ENCODE results near the gene DOCK2. TPM values are rescaled to one million over a fixed set of nuclear protein-coding genes. Genes with fewer than 3 reads are reported as not detected.
"Not testable (repeated sequence)": the region's sequence is repeated elsewhere in the genome, so short reads cannot be mapped to it uniquely, and the experiment has no call there.

The DOCK2 gene
- total RNA-seq, 1 experiment from 2014 or later = 4.6 TPM

GRCh38 chr5:169748174-169748573 is 111.1 kb downstream of the DOCK2 start (continued):
- TF ChIP-seq ZBTB43 (CRISPR knock-in tag; IDR thresholded peaks at IDR 0.05) (no peak), ZMAT4 (CRISPR knock-in tag; IDR thresholded peaks at IDR 0.05) (no peak)

GRCh38 chr5:169749295-169749694 is 112.2 kb downstream of the DOCK2 start:
- Mint-ChIP-seq H3K27me3 (ENCODE audit: low read depth) (no peaks in the 10 kb centered on the region), H3K9me3 (no peaks in the 10 kb centered on the region), H3K27ac (no peak overlapping the region), H3K4me1 (peaks cover 27% of the 10 kb centered on the region), H3K4me3 (no peak overlapping the region), H3K36me3 (no peaks in the 10 kb centered on the region)
- ChIA-PET CTCF (no interaction called here), POLR2A (no interaction called here)
- no peak for TF ChIP-seq NR3C1 (CRISPR knock-in tag; conservative IDR thresholded peaks at IDR 0.05; ENCODE audit: low read depth)
- TF ChIP-seq ETV6 (CRISPR knock-in tag; IDR thresholded peaks at IDR 0.05) = no peak
- no peak for TF ChIP-seq FOXK1 (CRISPR knock-in tag; IDR thresholded peaks at IDR 0.05)
- DNase-seq (ENCODE audit: low spot score) (no peak), ATAC-seq (no peak)

GRCh38 chr5:169751490-169751889 is 114.4 kb downstream of the DOCK2 start:
- peaks cover 19% of the 10 kb centered on the region for H3K4me1 Mint-ChIP-seq
- no peak for ATAC-seq
- H3K27ac Mint-ChIP-seq = no peak overlapping the region
- H3K4me3 Mint-ChIP-seq = no peak overlapping the region
- DNase-seq (ENCODE audit: low spot score) = no peak
- no peaks in the 10 kb centered on the region for H3K36me3 Mint-ChIP-seq
- no peaks in the 10 kb centered on the region for H3K9me3 Mint-ChIP-seq
- H3K27me3 Mint-ChIP-seq (ENCODE audit: low read depth) = no peaks in the 10 kb centered on the region
- ChIA-PET POLR2A (interaction anchor here (0.6 kb wide), 1 partner anchor 20 kb away, joined by 3 read pairs; no protein-coding TSS in a partner anchor), CTCF (interaction anchor here (1.2 kb wide), 1 partner anchor 229 kb away, joined by 5 read pairs; the partner anchor contains the start of gene INSYN2B)
- no peak for TF ChIP-seq ZSCAN18 (CRISPR knock-in tag; IDR thresholded peaks at IDR 0.05)

- H3K27ac Mint-ChIP-seq; H3K36me3 Mint-ChIP-seq; H3K27me3 Mint-ChIP-seq (ENCODE audit: low read depth); ATAC-seq; DNase-seq (ENCODE audit: low spot score); H3K9me3 Mint-ChIP-seq; CTCF ChIA-PET; POLR2A ChIA-PET; H3K4me3 Mint-ChIP-seq: not testable (repeated sequence)
- peaks cover 13% of the 10 kb centered on the region for H3K4me1 Mint-ChIP-seq
Observed at GRCh38 chr5:169752566-169752965, 115.5 kb downstream of the DOCK2 start.

- Mint-ChIP-seq H3K4me3 (no peak overlapping the region), H3K4me1 (peaks cover 13% of the 10 kb centered on the region), H3K27ac (no peak overlapping the region), H3K9me3 (no peaks in the 10 kb centered on the region), H3K36me3 (no peaks in the 10 kb centered on the region), H3K27me3 (ENCODE audit: low read depth) (no peaks in the 10 kb centered on the region)
- ATAC-seq (no peak), DNase-seq (ENCODE audit: low spot score) (no peak)
- ChIA-PET CTCF (no interaction called here), POLR2A (no interaction called here)
- TF ChIP-seq EMX1 (CRISPR knock-in tag; IDR thresholded peaks at IDR 0.05) (no peak), NR2C2 (CRISPR knock-in tag; IDR thresholded peaks at IDR 0.05) (no peak), CBFB (CRISPR knock-in tag; IDR thresholded peaks at IDR 0.05; ENCODE audit: low read depth) (no peak), ZNF532 (CRISPR knock-in tag; IDR thresholded peaks at IDR 0.05; ENCODE audit: borderline replicate concordance) (no peak), PRDM15 (CRISPR knock-in tag; IDR thresholded peaks at IDR 0.05) (no peak), ATF3 (CRISPR knock-in tag; conservative IDR thresholded peaks at IDR 0.05) (no peak), NR3C1 (CRISPR knock-in tag; conservative IDR thresholded peaks at IDR 0.05; ENCODE audit: low read depth) (no peak), PREB (CRISPR knock-in tag; IDR thresholded peaks at IDR 0.05; ENCODE audit: borderline replicate concordance) (no peak), GRHL2 (CRISPR knock-in tag; IDR thresholded peaks at IDR 0.05; ENCODE audit: insufficient replicate concordance, severe bottlenecking) (no peak)
Observed at GRCh38 chr5:169753795-169754194, 116.7 kb downstream of the DOCK2 start.

Data from WTC11 (cell line).